Measurements from ENCODE around the gene SMURF2.

GRCh38 chr17:64500862-64501765, 161.0 kb downstream of the SMURF2 start:
- no peak for TF ChIP-seq CTCF (IDR thresholded peaks at IDR 0.05)
- TF ChIP-seq POLR2A (IDR thresholded peaks at IDR 0.05) = no peak
